K562 (cell line): ENCODE measurements around the gene PPP1CC. TPM values are rescaled to one million over a fixed set of nuclear protein-coding genes. Genes with fewer than 3 reads are reported as not detected.

Experiments used
- ATF4 ChIP-seq: fragments of 450-650 bp; formaldehyde crosslinking; IDR thresholded peaks from 2 replicates; pipeline ENCODE4 v1.4.0; 2022; ENCODE audit warnings: mild to moderate bottlenecking, moderate library complexity
- CHCHD3 ChIP-seq: fragments of 250-450 bp; sonication (Bioruptor Pico); IDR thresholded peaks from 2 replicates; pipeline ENCODE4 v2.1.2; 2022; ENCODE audit warnings: mild to moderate bottlenecking
- CSDE1 ChIP-seq, 2 experiments: fragments of 450-650 bp; IDR thresholded peaks; 2 replicates each; pipeline ENCODE4 v1.6.1; 2016; ENCODE audit warnings: mild to moderate bottlenecking in 1 of 2
- E2F6 ChIP-seq, 2 experiments: IDR thresholded peaks; 2 replicates each; pipeline ENCODE4 v1.6.1; 2011; ENCODE audit warnings: borderline replicate concordance in 1 of 2, control low read depth in 1 of 2, low read depth in 1 of 2, low read length in 1 of 2, mild to moderate bottlenecking in 1 of 2, mixed read lengths in 1 of 2, moderate library complexity in 1 of 2; ENCODE audit not compliant: insufficient read depth in 1 of 2, insufficient read length in 1 of 2, poor library complexity in 1 of 2, severe bottlenecking in 1 of 2; ENCODE audit errors: extremely low read depth in 1 of 2
- ETS1 ChIP-seq: conservative IDR thresholded peaks from 2 replicates; pipeline ENCODE4 v1.6.1; 2011; ENCODE audit warnings: low read depth, mild to moderate bottlenecking, low read length; ENCODE audit not compliant: control insufficient read depth
- GABPB1 ChIP-seq: sonication (generic); formaldehyde crosslinking; IDR thresholded peaks from 2 replicates; pipeline ENCODE4 v1.8.0; 2022; ENCODE audit warnings: mild to moderate bottlenecking, missing genetic modification reagents
- LARP7 ChIP-seq: fragments of 450-650 bp; IDR thresholded peaks from 2 replicates; pipeline ENCODE4 v1.6.1; 2016
- MAZ ChIP-seq, 2 experiments: fragments of 450-650 bp in 1 of 2; sonication (generic) in 1 of 2; formaldehyde crosslinking; IDR thresholded peaks in 1 of 2; conservative IDR thresholded peaks in 1 of 2; 2 replicates each; pipeline versions ENCODE4 v1.4.0 to v1.5.0; 2020; ENCODE audit warnings: mild to moderate bottlenecking in 1 of 2, missing genetic modification reagents in 1 of 2
- MCM3 ChIP-seq: fragments of 450-650 bp; IDR thresholded peaks from 2 replicates; pipeline ENCODE4 v1.6.1; 2016
- NFYB ChIP-seq: IDR thresholded peaks from 2 replicates; pipeline ENCODE4 v1.6.1; 2011; ENCODE audit warnings: mild to moderate bottlenecking, moderate library complexity; ENCODE audit not compliant: insufficient read length; ENCODE audit errors: extremely low read depth
- OTX1 ChIP-seq: fragments of 450-650 bp; formaldehyde crosslinking; IDR thresholded peaks from 2 replicates; pipeline ENCODE4 v1.4.0; 2022; ENCODE audit warnings: mild to moderate bottlenecking
- PHF8 ChIP-seq: fragments of 200-600 bp; sonication (generic); IDR thresholded peaks from 2 replicates; pipeline ENCODE4 v1.6.1; 2012; ENCODE audit warnings: mixed run types, mild to moderate bottlenecking, inconsistent platforms, low read length, moderate library complexity, borderline replicate concordance
- RCOR1 ChIP-seq, 2 experiments: IDR thresholded peaks; 2 replicates each; pipeline ENCODE4 v1.6.1; 2012; ENCODE audit warnings: low read depth in 2 of 2, low read length in 2 of 2, borderline replicate concordance in 1 of 2, improper control_type of control experiment in 1 of 2
- TCF7 ChIP-seq: sonication (generic); IDR thresholded peaks from 2 replicates; pipeline ENCODE4 v1.6.1; 2016; ENCODE audit warnings: antibody characterized with exemption, borderline replicate concordance
- ZFX ChIP-seq: sonication (generic); formaldehyde crosslinking; IDR thresholded peaks from 2 replicates; pipeline ENCODE4 v1.8.0; 2022; ENCODE audit warnings: mild to moderate bottlenecking, missing genetic modification reagents, moderate library complexity
- ZNF121 ChIP-seq: sonication (generic); formaldehyde crosslinking; conservative IDR thresholded peaks from 2 replicates; pipeline ENCODE4 v1.8.0; 2022; ENCODE audit warnings: missing genetic modification reagents
- polyA plus RNA-seq, 8 experiments: library from polyadenylated mRNA; depleted of rRNA in 4 of 8; stranded (reverse) in 5 of 8; unstranded in 3 of 8; fragments of >200 nt; fragmentation: Nextera tagmentation in 2 of 8; fragmentation: Illumina TruSeq in 1 of 8; extraction: Ambion mirVana in 2 of 8; extraction: Trizol in 1 of 8; gene quantifications; 2 replicates each; pipeline versions ENCODE4 v1.2.1 to v1.2.3, GENCODE V29; 2011 to 2014; ENCODE audit warnings: inconsistent platforms in 1 of 8, missing spikeins in 1 of 8
- total RNA-seq, 7 experiments: library from RNA; depleted of rRNA in 6 of 7; stranded (reverse); fragments of >200 nt in 6 of 7; fragmentation: Illumina TruSeq in 2 of 7; extraction: Trizol in 2 of 7; gene quantifications; 2 replicates each; pipeline versions ENCODE4 v1.2.1 to v1.2.3, GENCODE V29; 2011 to 2021; ENCODE audit warnings: low replicate concordance in 1 of 7
- TF ChIP-seq, protein P1 (sequence below): fragments of 450-650 bp; IDR thresholded peaks from 2 replicates; pipeline ENCODE4 v1.6.1; 2018; ENCODE audit not compliant: partially characterized antibody
- TF ChIP-seq, protein P2 (sequence below): sonication (generic); formaldehyde crosslinking; IDR thresholded peaks from 2 replicates; pipeline ENCODE4 v1.8.0; 2022; ENCODE audit warnings: missing genetic modification reagents, mild to moderate bottlenecking, moderate library complexity, borderline replicate concordance

PPP1CC gene
- total and polyA plus RNA-seq, 9 of the 15 experiments (the other 6 are each of a cell fraction or from before 2014, with no cell fraction given): 67.4 to 286 (median 195) TPM

DNA sequence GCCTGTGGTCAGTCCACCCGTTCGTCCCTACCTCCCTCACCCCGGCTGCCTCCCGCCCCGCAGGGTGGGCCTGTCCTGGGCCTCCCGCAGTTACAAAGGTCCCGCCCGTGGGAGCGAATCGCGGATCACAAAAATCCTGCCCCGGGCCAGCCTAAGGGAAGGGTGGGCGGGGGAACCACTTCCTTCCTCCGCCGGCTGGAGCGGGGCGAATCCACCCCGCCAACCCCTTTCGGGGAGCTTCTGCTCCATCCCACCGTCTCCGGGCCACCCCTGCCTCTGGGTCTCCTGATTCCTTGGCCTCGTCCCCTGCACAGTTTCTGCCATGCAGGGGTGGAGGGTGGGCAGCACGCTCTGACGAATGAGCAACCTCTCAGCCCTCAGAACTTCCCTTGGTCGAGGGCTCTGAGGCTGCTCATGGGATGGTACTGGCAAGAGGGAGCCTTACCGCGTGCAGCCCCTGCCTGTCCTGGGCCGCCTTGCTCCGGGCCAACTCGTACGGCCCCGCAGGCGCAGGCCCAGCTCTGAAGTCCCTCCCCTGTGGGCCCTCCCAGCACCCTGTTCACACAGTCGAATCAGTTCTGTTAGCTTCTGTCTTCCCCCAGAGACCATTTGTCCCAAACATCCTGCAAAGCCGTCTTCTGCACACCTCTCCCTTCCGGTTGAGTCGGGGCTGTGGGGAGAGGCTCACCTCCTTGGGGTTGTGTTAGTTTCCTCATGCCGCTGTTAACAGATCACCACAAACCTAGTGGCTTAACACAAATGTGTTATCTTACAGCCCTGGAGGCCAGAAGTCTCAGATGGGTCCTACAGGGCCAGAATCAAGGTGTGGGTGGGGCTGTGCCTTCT lies 53.2 kb downstream of the PPP1CC start (continued):
- TF ChIP-seq, protein P1, sequence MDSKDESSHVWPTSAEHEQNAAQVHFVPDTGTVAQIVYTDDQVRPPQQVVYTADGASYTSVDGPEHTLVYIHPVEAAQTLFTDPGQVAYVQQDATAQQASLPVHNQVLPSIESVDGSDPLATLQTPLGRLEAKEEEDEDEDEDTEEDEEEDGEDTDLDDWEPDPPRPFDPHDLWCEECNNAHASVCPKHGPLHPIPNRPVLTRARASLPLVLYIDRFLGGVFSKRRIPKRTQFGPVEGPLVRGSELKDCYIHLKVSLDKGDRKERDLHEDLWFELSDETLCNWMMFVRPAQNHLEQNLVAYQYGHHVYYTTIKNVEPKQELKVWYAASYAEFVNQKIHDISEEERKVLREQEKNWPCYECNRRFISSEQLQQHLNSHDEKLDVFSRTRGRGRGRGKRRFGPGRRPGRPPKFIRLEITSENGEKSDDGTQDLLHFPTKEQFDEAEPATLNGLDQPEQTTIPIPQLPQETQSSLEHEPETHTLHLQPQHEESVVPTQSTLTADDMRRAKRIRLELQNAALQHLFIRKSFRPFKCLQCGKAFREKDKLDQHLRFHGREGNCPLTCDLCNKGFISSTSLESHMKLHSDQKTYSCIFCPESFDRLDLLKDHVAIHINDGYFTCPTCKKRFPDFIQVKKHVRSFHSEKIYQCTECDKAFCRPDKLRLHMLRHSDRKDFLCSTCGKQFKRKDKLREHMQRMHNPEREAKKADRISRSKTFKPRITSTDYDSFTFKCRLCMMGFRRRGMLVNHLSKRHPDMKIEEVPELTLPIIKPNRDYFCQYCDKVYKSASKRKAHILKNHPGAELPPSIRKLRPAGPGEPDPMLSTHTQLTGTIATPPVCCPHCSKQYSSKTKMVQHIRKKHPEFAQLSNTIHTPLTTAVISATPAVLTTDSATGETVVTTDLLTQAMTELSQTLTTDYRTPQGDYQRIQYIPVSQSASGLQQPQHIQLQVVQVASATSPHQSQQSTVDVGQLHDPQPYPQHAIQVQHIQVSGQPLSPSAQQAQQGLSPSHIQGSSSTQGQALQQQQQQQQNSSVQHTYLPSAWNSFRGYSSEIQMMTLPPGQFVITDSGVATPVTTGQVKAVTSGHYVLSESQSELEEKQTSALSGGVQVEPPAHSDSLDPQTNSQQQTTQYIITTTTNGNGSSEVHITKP: peak; percentile 55
- TF ChIP-seq NFYB (no peak), PHF8 (peak; percentile 48; the same call in 1 of the 2 replicates), TCF7 (peak; percentile 25; the same call in 1 of the 2 replicates), OTX1 (no peak), ATF4 (no peak), ZNF121 (0 out of 2 replicates have a peak, but pooled peaks have one; percentile 37), GABPB1 (CRISPR knock-in tag) (0 out of 2 replicates have a peak, but pooled peaks have one; percentile 6), ETS1 (no peak), CHCHD3 (CRISPR knock-in tag) (no peak), CSDE1 (IDR thresholded peaks at IDR 0.05) (no peak), RCOR1 (IDR thresholded peaks at IDR 0.05; ENCODE audit: borderline replicate concordance in 1 of 2, low read depth in 2 of 2, low read length in 2 of 2) (0 out of 4 replicates have a peak, but pooled peaks of 1 of the 2 experiments have one; percentile 2), E2F6 (IDR thresholded peaks at IDR 0.05; ENCODE audit: borderline replicate concordance in 1 of 2, extremely low read depth in 1 of 2, insufficient read depth in 1 of 2, insufficient read length in 1 of 2, low read depth in 1 of 2, low read length in 1 of 2, poor library complexity in 1 of 2, severe bottlenecking in 1 of 2) (peak in 1 of 2 experiments; percentile 46), MCM3 (no peak), MAZ (CRISPR knock-in tag; conservative IDR thresholded peaks at IDR 0.05 in 1 of 2, IDR thresholded peaks at IDR 0.05 in 1 of 2) (peak in 1 of 2 experiments; percentile 34; a peak in 1 of 4 replicates), LARP7 (no peak), ZFX (CRISPR knock-in tag) (peak; percentile 82)
- TF ChIP-seq, protein P2, sequence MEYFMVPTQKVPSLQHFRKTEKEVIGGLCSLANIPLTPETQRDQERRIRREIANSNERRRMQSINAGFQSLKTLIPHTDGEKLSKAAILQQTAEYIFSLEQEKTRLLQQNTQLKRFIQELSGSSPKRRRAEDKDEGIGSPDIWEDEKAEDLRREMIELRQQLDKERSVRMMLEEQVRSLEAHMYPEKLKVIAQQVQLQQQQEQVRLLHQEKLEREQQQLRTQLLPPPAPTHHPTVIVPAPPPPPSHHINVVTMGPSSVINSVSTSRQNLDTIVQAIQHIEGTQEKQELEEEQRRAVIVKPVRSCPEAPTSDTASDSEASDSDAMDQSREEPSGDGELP (CRISPR knock-in tag): peak; percentile 8; the same call in 1 of the 2 replicates
